Neural cell (in vitro differentiated cells): ENCODE data around the gene SH3RF3.

Experiments used
- EZH2 ChIP-seq: fragments of 200-600, 300-800 bp; shearing (Covaris generic), sonication (generic); IDR thresholded peaks from 2 replicates; pipeline ENCODE4 v1.6.1; 2014; ENCODE audit warnings: antibody characterized with exemption, low read length, borderline replicate concordance, mild to moderate bottlenecking; ENCODE audit not compliant: insufficient read depth, poor library complexity, severe bottlenecking
- MXI1 ChIP-seq: fragments of 450-650 bp; conservative IDR thresholded peaks from 2 replicates; pipeline ENCODE4 v1.6.1; 2014; ENCODE audit warnings: antibody characterized with exemption, mild to moderate bottlenecking; ENCODE audit not compliant: poor library complexity, severe bottlenecking
- POLR2AphosphoS5 ChIP-seq: IDR thresholded peaks from 2 replicates; pipeline ENCODE4 v1.6.1; 2012
- TF ChIP-seq, protein P1 (sequence below): fragments of 450-650 bp; IDR thresholded peaks from 2 replicates; pipeline ENCODE4 v1.5.1; 2014; ENCODE audit warnings: antibody characterized with exemption, mild to moderate bottlenecking, moderate library complexity; ENCODE audit not compliant: poor library complexity, severe bottlenecking

GRCh38 chr2:109473616-109474318, 344.8 kb downstream of the SH3RF3 start:
- TF ChIP-seq MXI1 (no peak), EZH2 (no peak), POLR2AphosphoS5 (no peak)
- TF ChIP-seq, protein P1, sequence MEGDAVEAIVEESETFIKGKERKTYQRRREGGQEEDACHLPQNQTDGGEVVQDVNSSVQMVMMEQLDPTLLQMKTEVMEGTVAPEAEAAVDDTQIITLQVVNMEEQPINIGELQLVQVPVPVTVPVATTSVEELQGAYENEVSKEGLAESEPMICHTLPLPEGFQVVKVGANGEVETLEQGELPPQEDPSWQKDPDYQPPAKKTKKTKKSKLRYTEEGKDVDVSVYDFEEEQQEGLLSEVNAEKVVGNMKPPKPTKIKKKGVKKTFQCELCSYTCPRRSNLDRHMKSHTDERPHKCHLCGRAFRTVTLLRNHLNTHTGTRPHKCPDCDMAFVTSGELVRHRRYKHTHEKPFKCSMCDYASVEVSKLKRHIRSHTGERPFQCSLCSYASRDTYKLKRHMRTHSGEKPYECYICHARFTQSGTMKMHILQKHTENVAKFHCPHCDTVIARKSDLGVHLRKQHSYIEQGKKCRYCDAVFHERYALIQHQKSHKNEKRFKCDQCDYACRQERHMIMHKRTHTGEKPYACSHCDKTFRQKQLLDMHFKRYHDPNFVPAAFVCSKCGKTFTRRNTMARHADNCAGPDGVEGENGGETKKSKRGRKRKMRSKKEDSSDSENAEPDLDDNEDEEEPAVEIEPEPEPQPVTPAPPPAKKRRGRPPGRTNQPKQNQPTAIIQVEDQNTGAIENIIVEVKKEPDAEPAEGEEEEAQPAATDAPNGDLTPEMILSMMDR = no peak
